Measurements from ENCODE around the gene BTN3A1.

- no peak for TF ChIP-seq CTCF (IDR thresholded peaks at IDR 0.05)
- TF ChIP-seq POLR2A (IDR thresholded peaks at IDR 0.05): no peak
Measured at GRCh38 chr6:26436018-26436417, 33.9 kb downstream of the BTN3A1 start.

Data from tibial nerve (tissue), 3 donors.